Activated CD8-positive, alpha-beta T cell treated with anti-CD3 and anti-CD28 coated beads for 36 hours (primary cell): ENCODE results near the gene CACNB1. TPM values are rescaled to one million over a fixed set of nuclear protein-coding genes. Genes with fewer than 3 reads are reported as not detected.

Experiments
- ATAC-seq: fragments of 200-7000 bp; cut with Tn5 transposase; one replicate; pipeline ENCODE4 v1.10.0; 2021; ENCODE audit warnings: mild to moderate bottlenecking, moderate library complexity
- CTCF ChIA-PET: fragments of 350-600 bp; sonication (Branson Sonifier 250); formaldehyde crosslinking; loops from one replicate; lab custom pipeline; 2021; ENCODE audit warnings: antibody characterized with exemption; lab: Charles Lee
- POLR2A ChIA-PET: fragments of 350-600 bp; sonication (Branson Sonifier 250); formaldehyde crosslinking; loops from one replicate; lab custom pipeline; 2021; ENCODE audit warnings: antibody characterized with exemption; lab: Charles Lee
- DNase-seq: peaks from one replicate; pipeline ENCODE4 v3.0.0-alpha.2; 2020
- H3K27ac Mint-ChIP-seq: one replicate; pipeline ENCODE4 v1.8.0; 2021; ENCODE audit warnings: mild to moderate bottlenecking, mixed read lengths
- H3K27me3 Mint-ChIP-seq: one replicate; pipeline ENCODE4 v1.8.0; 2021; ENCODE audit warnings: mixed read lengths
- H3K36me3 Mint-ChIP-seq: one replicate; pipeline ENCODE4 v1.8.0; 2021; ENCODE audit warnings: low read depth, mixed read lengths
- H3K4me1 Mint-ChIP-seq: one replicate; pipeline ENCODE4 v1.8.0; 2021; ENCODE audit warnings: low read depth, mixed read lengths
- H3K4me3 Mint-ChIP-seq: one replicate; pipeline ENCODE4 v1.8.0; 2021; ENCODE audit warnings: mild to moderate bottlenecking, moderate library complexity, mixed read lengths
- H3K9me3 Mint-ChIP-seq: one replicate; pipeline ENCODE4 v1.8.0; 2021; ENCODE audit warnings: mixed read lengths
- CTCF ChIP-seq: fragments of 200-600 bp; IDR thresholded peaks from one replicate; pipeline ENCODE4 v1.8.0; 2022; ENCODE audit warnings: antibody characterized with exemption, mild to moderate bottlenecking
- intact Hi-C: fragments of 100-400 bp; cut with micrococcal nuclease; formaldehyde crosslinking; loops from one replicate; pipeline ENCODE4 v1.10.0; 2022
- total RNA-seq, 2 experiments: library from RNA; stranded (reverse); gene quantifications; one replicate each; pipeline ENCODE4 v1.2.3, GENCODE V29; 2021

CACNB1 gene
- 10 to 100 TPM; 13.1 to 14.2 TPM for total RNA-seq

- DNase-seq (peak; percentile 79), ATAC-seq (peak; percentile 65)
- peak within 1 kb of the TSS; percentile 99 for H3K27ac Mint-ChIP-seq
- H3K36me3 Mint-ChIP-seq, result peaks cover 28% of the 10 kb centered on the region
- H3K9me3 Mint-ChIP-seq, result no peaks in the 10 kb centered on the region
- H3K4me1 Mint-ChIP-seq, result peaks cover 42% of the 10 kb centered on the region
- ChIA-PET POLR2A (no interaction called here), CTCF (interaction anchor here (2.1 to 27.4 kb wide), 5 partner anchors 9 to 215 kb away, joined by 7 to 516 read pairs (median 17); no protein-coding TSS in a partner anchor)
- no peak for TF ChIP-seq CTCF
- no peaks in the 10 kb centered on the region for H3K27me3 Mint-ChIP-seq
- peak within 1 kb of the TSS; percentile 90 for H3K4me3 Mint-ChIP-seq
- intact Hi-C loops, result no loop called here
Observed at GRCh38 chr17:39197380-39198185, at the start of gene CACNB1. Gene CACNB1, minus strand, starts transcription at chr17:39197669. Its CDS starts 174 bp downstream, at chr17:39197495.

GRCh38 chr17:39246274-39246673 is 48.8 kb upstream of the CACNB1 start:
- no peaks in the 10 kb centered on the region for H3K36me3 Mint-ChIP-seq
- POLR2A ChIA-PET, result interaction anchor here (3.0 kb wide), 1 partner anchor 42 kb away, joined by 29 read pairs; no protein-coding TSS in a partner anchor
- no peaks in the 10 kb centered on the region for H3K27me3 Mint-ChIP-seq
- H3K27ac Mint-ChIP-seq, result no peak overlapping the region
- intact Hi-C loops, result no loop called here
- no peak overlapping the region for H3K4me3 Mint-ChIP-seq
- no peak for TF ChIP-seq CTCF
- CTCF ChIA-PET, result interaction anchor here (2.0 to 10.7 kb wide), 6 partner anchors 9 to 93 kb away, joined by 9 to 194 read pairs (median 27); partner anchors contain the start of gene PLXDC1
- no peaks in the 10 kb centered on the region for H3K9me3 Mint-ChIP-seq
- DNase-seq (no peak), ATAC-seq (no peak)
- H3K4me1 Mint-ChIP-seq, result peaks cover 12% of the 10 kb centered on the region

DNA sequence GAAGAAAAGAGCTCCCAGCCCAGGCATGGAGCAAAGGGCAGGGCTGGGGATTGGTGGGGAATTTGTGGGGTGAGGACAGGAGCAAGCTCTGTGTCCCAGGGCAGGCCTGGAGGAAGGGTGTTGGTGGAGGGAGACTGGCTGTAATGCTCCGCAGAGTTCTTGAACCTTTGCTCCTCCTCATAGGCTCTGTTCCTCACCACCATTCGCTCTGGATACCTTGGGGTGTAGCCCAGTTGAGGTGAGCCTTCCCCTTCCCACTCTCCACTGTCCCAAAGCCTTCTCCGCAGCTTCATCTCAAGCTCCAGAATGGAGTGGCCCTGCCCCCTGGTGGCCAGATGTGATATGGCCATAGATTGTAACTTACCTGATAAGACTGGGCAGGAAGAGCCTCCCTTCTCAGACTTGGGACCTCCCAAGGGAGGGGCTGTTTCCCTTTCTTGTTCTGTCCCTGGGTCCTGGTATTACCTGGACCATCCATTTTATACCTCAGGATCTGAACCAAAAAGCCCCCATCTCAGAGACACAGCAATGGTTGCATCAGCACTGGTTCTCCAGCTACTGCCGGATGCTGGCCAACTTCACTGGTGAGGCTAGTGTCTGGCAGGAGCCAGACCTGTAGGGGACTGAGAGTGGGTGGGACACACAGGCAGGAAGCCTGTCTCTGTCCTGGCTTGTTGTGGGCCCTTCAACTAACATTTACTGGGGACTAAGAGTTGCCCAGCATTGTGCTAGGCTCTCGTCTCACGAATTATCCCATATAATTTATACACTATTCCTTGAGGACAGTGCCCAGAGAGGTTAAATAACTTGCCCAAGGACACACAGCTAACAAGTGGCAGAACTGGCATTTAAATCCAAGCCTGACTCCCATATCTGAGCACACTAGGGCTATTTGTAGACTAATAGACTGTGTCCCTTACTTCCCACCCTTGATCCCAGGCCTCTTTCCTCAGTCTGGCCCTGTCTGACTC is 47.4 kb upstream of the CACNB1 start:
- ChIA-PET CTCF (interaction anchor here (0.7 to 10.7 kb wide), 49 partner anchors 7 to 481 kb away, joined by 3 to 194 read pairs (median 4); partner anchors contain the start of genes ARL5C, FBXL20, PLXDC1 and RPL19), POLR2A (interaction anchor here (0.5 to 3.0 kb wide), 10 partner anchors 9 to 216 kb away, joined by 3 to 29 read pairs (median 3); partner anchors contain the start of genes CDK12 and RPL19)
- intact Hi-C loops, result loop anchor here (2.0 kb wide), 1 partner anchor 38 kb away; no protein-coding TSS in a partner anchor
- DNase-seq (peak; percentile 96), ATAC-seq (peak; percentile 96)
- Mint-ChIP-seq H3K27me3 (no peaks in the 10 kb centered on the region), H3K4me1 (peaks cover 13% of the 10 kb centered on the region), H3K36me3 (no peaks in the 10 kb centered on the region), H3K4me3 (no peak overlapping the region), H3K27ac (no peak overlapping the region), H3K9me3 (no peaks in the 10 kb centered on the region)
- TF ChIP-seq CTCF, result peak; percentile 97

DNA sequence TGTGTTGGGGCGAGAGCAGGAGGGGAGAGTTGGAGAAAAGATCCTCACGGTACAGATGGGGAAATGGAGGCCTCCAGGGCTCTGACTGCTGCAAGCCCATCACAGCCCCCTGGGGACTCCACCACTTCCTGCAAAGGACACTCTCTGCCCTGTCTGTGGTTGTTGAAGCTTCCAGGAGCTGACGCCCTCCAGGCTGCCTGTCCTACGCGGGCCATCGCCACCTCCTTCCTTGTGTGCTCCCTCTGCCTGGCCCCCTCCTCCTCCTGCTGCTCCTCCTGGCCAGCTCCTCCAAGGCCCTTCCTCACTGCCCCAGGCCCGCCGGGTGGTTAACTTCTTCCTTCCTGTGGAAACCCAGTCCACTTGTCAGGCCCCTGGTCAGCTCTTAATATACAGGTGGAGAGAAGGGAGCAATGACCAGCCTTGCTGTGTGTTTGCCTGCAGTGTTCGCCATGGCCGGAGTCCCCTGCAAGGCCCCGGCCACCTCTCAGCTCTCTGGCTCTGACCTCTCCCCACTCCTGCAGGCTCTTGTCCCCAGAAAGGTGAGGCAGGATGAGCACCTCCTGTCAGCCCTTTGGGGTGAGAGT is 46.6 kb upstream of the CACNB1 start:
- Mint-ChIP-seq H3K4me3 (no peak overlapping the region), H3K9me3 (no peaks in the 10 kb centered on the region), H3K4me1 (peaks cover 21% of the 10 kb centered on the region), H3K27me3 (no peaks in the 10 kb centered on the region), H3K27ac (no peak overlapping the region), H3K36me3 (no peaks in the 10 kb centered on the region)
- no peak for ATAC-seq
- POLR2A ChIA-PET, result interaction anchor here (1.0 to 3.0 kb wide), 9 partner anchors 8 to 217 kb away, joined by 3 to 29 read pairs (median 3); partner anchors contain the start of genes CDK12 and RPL19
- no peak for TF ChIP-seq CTCF
- CTCF ChIA-PET, result interaction anchor here (0.7 to 10.7 kb wide), 48 partner anchors 7 to 480 kb away, joined by 3 to 194 read pairs (median 4); partner anchors contain the start of genes ARL5C, FBXL20, PLXDC1 and RPL19
- peak; percentile 32 for DNase-seq
- intact Hi-C loops, result loop anchor here (2.0 kb wide), 1 partner anchor 37 kb away; no protein-coding TSS in a partner anchor
